ENCODE measurements around the gene CRYGN. TPM values are rescaled to one million over a fixed set of nuclear protein-coding genes. Genes with fewer than 3 reads are reported as not detected.

Gene CRYGN, protein sequence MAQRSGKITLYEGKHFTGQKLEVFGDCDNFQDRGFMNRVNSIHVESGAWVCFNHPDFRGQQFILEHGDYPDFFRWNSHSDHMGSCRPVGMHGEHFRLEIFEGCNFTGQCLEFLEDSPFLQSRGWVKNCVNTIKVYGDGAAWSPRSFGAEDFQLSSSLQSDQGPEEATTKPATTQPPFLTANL
- total RNA-seq: 0.76 and 0.78 TPM in 2 replicates

DNA sequence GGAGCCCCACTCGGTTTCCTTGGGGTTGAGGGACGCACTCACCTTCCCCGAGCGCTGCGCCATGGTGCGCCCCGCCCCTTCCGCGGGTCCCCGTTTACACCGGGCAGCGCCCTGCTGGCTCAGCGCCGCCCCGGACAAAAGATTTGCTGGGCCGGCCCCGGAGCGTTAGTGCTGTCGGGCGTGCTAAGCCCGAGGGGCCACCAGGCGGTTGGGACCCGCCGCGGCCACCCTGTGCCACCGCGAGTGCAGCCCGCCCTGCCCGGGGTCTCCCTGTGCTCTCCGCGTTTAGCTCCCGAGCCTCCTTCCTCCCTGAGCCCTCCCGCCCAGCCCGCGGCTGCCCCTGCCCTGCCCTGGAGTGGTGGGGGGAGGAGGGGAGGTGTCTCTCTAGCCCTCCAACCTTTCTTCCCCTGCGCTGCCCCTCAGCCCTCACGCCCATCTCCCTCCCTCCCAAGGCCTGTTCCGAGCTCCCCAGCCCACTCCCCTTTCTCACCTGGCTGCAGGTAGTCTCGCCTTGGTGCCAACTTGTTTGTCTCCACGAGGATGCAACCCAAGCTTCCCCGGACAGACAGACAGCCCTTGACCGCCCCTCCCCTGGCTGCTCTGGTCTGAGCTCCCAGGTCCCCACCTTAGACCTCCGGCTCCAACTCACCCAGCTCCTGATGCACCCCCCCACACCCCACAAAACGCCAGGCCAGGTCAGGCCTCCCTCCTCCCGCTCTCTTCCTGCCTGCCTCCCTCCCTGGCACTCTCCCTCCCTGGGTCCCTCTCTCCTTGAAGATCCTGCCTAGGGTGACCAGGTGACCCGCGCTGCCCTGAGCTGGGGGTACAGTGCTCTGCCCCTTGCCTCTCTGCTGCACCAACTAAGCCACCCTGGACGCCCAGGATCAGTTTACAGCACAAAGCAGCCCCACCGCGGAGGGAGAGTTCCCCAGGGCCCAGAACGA, at the start of gene CRYGN:
TSS of gene CRYGN (minus strand) at position 287 of the 944 bp plus-strand sequence. CDS start at position 63, 224 bp downstream.

DNA sequence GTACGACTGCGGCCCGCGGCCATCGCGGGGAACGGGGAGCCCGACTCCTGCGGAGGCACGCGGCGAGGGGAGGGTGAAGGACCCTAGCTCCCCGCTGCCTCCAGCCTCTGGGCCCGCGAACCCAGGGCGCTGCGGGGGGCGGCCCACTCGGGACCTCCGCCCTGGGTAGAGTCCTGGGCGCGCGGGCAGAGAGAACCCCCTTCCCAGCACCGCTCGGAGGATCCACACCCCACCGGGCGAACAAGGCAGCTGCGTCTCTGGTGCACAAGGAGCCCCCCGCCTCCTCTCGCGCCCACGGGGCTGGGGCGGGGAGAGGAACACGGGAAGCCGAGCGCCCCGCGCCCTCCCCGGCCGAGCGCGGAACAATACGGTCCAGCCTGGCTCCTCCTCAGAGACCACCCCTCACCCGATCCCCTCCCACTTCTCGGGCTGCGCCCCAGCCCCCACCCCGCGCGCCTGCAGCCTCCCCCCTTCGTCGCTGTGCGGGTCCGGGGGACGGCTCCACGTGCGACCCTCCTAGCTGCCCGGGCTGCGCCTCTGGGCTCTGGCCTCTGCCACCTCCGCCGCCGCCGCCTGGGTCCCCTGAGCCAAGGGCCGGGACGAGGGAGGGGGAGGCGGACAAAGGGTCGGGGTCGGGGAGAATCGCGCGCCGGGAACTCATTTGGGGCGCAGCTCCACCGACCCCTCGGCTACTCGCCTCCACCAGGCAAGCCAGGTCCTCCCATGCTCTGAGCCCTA, 30.1 kb downstream of the CRYGN start, which contains the start of gene WDR86:
TSS of gene WDR86 (minus strand) at position 372 of the 738 bp plus-strand sequence. CDS start 449 bp downstream, outside the sequence.

Small RNAs within 50 kb of the gene (small RNA-seq; reads per million reads assigned to genes)
- gene MIR3907: not detected
- gene RN7SL76P: not detected

Other genes with a start within 250 kb of the CRYGN start
- gene H2BK1, start 229.7 kb downstream of the CRYGN start, total RNA-seq: not detected in 2 replicates
- 51.5 and 55.0 TPM in 2 replicates for gene ABCF2, start 212.9 kb downstream of the CRYGN start, total RNA-seq
- gene CHPF2, start 207.7 kb downstream of the CRYGN start, total RNA-seq: 70.9 and 71.5 TPM in 2 replicates
- 39.7 and 43.1 TPM in 2 replicates for gene SMARCD3, start 191.4 kb downstream of the CRYGN start, total RNA-seq
- gene NUB1, start 98.3 kb downstream of the CRYGN start, total RNA-seq: 55.7 and 64.4 TPM in 2 replicates
- 6.1 and 9.0 TPM in 2 replicates for gene WDR86, start 30.1 kb downstream of the CRYGN start, total RNA-seq
- gene RHEB, start 79.8 kb upstream of the CRYGN start, total RNA-seq: 94.1 and 102 TPM in 2 replicates

Data from articular chondrocyte of knee joint (primary cell).